Measurements from ENCODE around the gene TMEM171.

Gene TMEM171

DNA sequence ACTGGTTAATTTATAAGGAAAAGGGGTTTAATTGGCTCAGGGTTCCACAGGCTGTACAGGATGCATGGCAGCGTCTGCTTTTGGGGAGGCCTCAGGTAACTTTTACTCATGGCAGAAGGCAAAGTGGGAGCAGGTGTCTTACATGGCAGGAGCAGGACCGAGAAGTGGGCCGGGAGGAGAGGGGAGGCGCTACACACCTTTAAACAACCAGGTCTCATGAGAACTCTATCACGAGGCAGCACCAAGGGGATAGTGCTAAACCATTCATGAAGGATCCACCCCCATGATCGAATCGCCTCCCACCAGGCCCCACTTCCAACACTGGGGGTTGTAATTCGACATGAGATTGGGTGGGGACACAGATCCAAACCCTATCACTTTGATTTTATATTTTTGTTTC lies 21.7 kb downstream of the TMEM171 start:
- TF ChIP-seq, protein P1, sequence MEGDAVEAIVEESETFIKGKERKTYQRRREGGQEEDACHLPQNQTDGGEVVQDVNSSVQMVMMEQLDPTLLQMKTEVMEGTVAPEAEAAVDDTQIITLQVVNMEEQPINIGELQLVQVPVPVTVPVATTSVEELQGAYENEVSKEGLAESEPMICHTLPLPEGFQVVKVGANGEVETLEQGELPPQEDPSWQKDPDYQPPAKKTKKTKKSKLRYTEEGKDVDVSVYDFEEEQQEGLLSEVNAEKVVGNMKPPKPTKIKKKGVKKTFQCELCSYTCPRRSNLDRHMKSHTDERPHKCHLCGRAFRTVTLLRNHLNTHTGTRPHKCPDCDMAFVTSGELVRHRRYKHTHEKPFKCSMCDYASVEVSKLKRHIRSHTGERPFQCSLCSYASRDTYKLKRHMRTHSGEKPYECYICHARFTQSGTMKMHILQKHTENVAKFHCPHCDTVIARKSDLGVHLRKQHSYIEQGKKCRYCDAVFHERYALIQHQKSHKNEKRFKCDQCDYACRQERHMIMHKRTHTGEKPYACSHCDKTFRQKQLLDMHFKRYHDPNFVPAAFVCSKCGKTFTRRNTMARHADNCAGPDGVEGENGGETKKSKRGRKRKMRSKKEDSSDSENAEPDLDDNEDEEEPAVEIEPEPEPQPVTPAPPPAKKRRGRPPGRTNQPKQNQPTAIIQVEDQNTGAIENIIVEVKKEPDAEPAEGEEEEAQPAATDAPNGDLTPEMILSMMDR (conservative IDR thresholded peaks at IDR 0.05; ENCODE audit: low read depth, low read length), result no peak
- no peaks in the 10 kb centered on the region for H3K79me2 ChIP-seq (ENCODE audit: insufficient read depth, low read depth)
- H3K4me3 ChIP-seq (IDR thresholded peaks at IDR 0.05; ENCODE audit: insufficient read depth, low read depth, low read length), result no peak overlapping the region
- no peak overlapping the region for H3K9ac ChIP-seq
- H3K27ac ChIP-seq, result no peak overlapping the region
- H2AFZ ChIP-seq (ENCODE audit: low read depth), result no peak overlapping the region
- no peaks in the 10 kb centered on the region for H4K20me1 ChIP-seq (ENCODE audit: insufficient read depth)
- H3K4me2 ChIP-seq, result no peak overlapping the region
- no peaks in the 10 kb centered on the region for H3K4me1 ChIP-seq (ENCODE audit: low read depth, poor library complexity, severe bottlenecking)
- H3K27me3 ChIP-seq (ENCODE audit: insufficient read depth, low read depth), result no peaks in the 10 kb centered on the region
- no peaks in the 10 kb centered on the region for H3K36me3 ChIP-seq (ENCODE audit: insufficient read depth)

DNA sequence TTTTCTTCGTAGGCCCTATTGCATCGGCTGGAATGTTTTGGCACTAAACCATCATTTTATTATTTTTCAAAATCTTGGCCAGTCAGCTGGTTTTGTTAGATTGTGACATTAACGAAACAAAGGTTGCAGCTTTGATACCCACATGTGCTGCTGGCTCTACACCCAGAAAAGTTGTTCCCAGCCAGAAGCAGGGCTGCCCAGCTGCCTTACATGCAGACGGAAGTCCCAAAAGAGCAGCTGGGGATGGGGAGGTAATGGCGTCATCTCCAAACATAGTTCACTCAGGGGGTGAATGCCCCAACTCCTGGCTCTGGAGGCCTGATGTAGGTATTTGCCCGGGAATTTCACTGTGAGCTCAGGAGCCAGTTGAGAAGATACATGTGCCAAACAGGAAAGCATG lies 23.3 kb downstream of the TMEM171 start:
- Histone ChIP-seq H2AFZ (ENCODE audit: low read depth) (no peak overlapping the region), H3K27me3 (ENCODE audit: insufficient read depth, low read depth) (no peaks in the 10 kb centered on the region), H3K79me2 (ENCODE audit: insufficient read depth, low read depth) (no peaks in the 10 kb centered on the region), H3K9ac (no peak overlapping the region), H3K27ac (no peak overlapping the region), H3K4me2 (no peak overlapping the region), H3K4me3 (IDR thresholded peaks at IDR 0.05; ENCODE audit: insufficient read depth, low read depth, low read length) (no peak overlapping the region), H3K36me3 (ENCODE audit: insufficient read depth) (no peaks in the 10 kb centered on the region), H4K20me1 (ENCODE audit: insufficient read depth) (no peaks in the 10 kb centered on the region), H3K4me1 (ENCODE audit: low read depth, poor library complexity, severe bottlenecking) (no peaks in the 10 kb centered on the region)
- TF ChIP-seq, protein P1 (conservative IDR thresholded peaks at IDR 0.05; ENCODE audit: low read depth, low read length), result no peak

DNA sequence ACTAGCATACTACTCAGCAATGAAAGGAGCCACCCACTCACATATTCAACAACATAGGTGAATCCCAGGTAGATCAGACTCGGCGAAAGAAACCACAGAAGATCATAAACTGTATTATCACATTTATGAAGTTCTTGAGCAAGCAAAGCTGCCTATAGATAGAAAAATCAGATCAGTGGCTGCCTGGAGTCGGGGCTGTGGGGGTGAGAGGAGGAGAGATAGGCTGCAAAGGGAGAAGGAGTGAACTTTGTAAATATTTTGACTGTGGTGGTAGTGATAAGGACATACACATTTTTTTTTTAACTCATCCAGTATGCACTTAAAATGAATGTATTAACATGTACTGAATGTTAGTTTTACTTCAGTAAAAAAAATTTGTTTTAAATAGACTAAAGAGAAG lies 29.2 kb downstream of the TMEM171 start:
- no peak overlapping the region for H3K4me2 ChIP-seq
- no peaks in the 10 kb centered on the region for H3K36me3 ChIP-seq (ENCODE audit: insufficient read depth)
- TF ChIP-seq, protein P1 (conservative IDR thresholded peaks at IDR 0.05; ENCODE audit: low read depth, low read length), result no peak
- no peak overlapping the region for H2AFZ ChIP-seq (ENCODE audit: low read depth)
- H4K20me1 ChIP-seq (ENCODE audit: insufficient read depth), result no peaks in the 10 kb centered on the region
- no peaks in the 10 kb centered on the region for H3K79me2 ChIP-seq (ENCODE audit: insufficient read depth, low read depth)
- H3K27ac ChIP-seq, result no peak overlapping the region
- no peak overlapping the region for H3K4me3 ChIP-seq (IDR thresholded peaks at IDR 0.05; ENCODE audit: insufficient read depth, low read depth, low read length)
- no peak overlapping the region for H3K9ac ChIP-seq
- H3K4me1 ChIP-seq (ENCODE audit: low read depth, poor library complexity, severe bottlenecking), result no peaks in the 10 kb centered on the region
- H3K27me3 ChIP-seq (ENCODE audit: insufficient read depth, low read depth), result peaks cover 13% of the 10 kb centered on the region

DNA sequence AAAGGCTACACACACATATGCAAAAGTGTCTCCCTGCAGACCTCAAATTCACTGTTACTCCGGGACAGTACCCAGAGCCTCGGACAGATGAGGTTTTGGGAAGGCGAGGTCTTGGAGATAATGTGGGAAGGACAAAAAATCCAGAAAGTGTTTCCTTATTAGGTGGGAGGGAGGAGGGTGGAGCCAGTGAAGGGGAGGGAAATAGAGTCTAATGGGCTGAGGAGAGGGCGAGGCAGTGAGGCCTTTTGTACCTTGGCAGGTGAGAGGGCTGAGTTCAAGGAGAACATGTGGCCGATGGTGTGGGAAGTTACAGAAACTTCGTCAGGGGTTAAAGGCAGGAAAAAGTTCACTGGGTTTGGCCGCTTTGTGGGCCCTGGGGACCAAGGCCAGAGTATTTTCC lies 30.5 kb downstream of the TMEM171 start:
- H3K79me2 ChIP-seq (ENCODE audit: insufficient read depth, low read depth), result no peaks in the 10 kb centered on the region
- H3K4me2 ChIP-seq, result no peak overlapping the region
- peaks cover 24% of the 10 kb centered on the region for H3K27me3 ChIP-seq (ENCODE audit: insufficient read depth, low read depth)
- H3K36me3 ChIP-seq (ENCODE audit: insufficient read depth), result no peaks in the 10 kb centered on the region
- H4K20me1 ChIP-seq (ENCODE audit: insufficient read depth), result no peaks in the 10 kb centered on the region
- no peak overlapping the region for H3K4me3 ChIP-seq (IDR thresholded peaks at IDR 0.05; ENCODE audit: insufficient read depth, low read depth, low read length)
- no peaks in the 10 kb centered on the region for H3K4me1 ChIP-seq (ENCODE audit: low read depth, poor library complexity, severe bottlenecking)
- H3K9ac ChIP-seq, result no peak overlapping the region
- H2AFZ ChIP-seq (ENCODE audit: low read depth), result no peak overlapping the region
- no peak overlapping the region for H3K27ac ChIP-seq
- TF ChIP-seq, protein P1 (conservative IDR thresholded peaks at IDR 0.05; ENCODE audit: low read depth, low read length), result no peak
